PC-9 (cell line): Measurements from ENCODE around the gene GMPS.

Experiments
- CTCF ChIP-seq: fragments of 200-600 bp; sonication (generic); conservative IDR thresholded peaks from 2 replicates; pipeline ENCODE4 v1.6.1; 2017; ENCODE audit warnings: mixed run types, antibody characterized with exemption, mild to moderate bottlenecking, moderate library complexity
- EZH2 ChIP-seq: fragments of 200-600 bp; sonication (generic); IDR thresholded peaks from 2 replicates; pipeline ENCODE4 v1.8.0; 2017; ENCODE audit warnings: antibody characterized with exemption, low read depth

GRCh38 chr3:155908086-155908485 is 37.6 kb downstream of the GMPS start:
- no peak for TF ChIP-seq CTCF
- no peak for TF ChIP-seq EZH2
